RWPE2 (cell line): ENCODE data around the gene C15orf39.
"Not testable (repeated sequence)": the region's sequence is repeated elsewhere in the genome, so short reads cannot be mapped to it uniquely, and the experiment has no call there.

Experiments used
- ATAC-seq: fragments of 200-7000 bp; cut with Tn5 transposase; 3 replicates; pipeline ENCODE4 v1.9.1; 2021; ENCODE audit warnings: low read depth
- DNase-seq: peaks from one replicate; pipeline ENCODE4 v3.0.0-alpha.2; 2020; ENCODE audit warnings: low spot score
- H3K27ac ChIP-seq: fragments of 450-650 bp; 2 replicates; pipeline ENCODE4 v1.5.1; 2017; ENCODE audit warnings: mild to moderate bottlenecking; ENCODE audit not compliant: poor library complexity, severe bottlenecking
- H3K27me3 ChIP-seq: fragments of 250-450 bp; sonication (Bioruptor Pico); 2 replicates; pipeline ENCODE4 v1.5.1; 2021; ENCODE audit warnings: mild to moderate bottlenecking, moderate library complexity; ENCODE audit not compliant: insufficient read depth, poor library complexity, severe bottlenecking
- H3K36me3 ChIP-seq: fragments of 250-450 bp; sonication (Bioruptor Pico); 2 replicates; pipeline ENCODE4 v1.5.1; 2020; ENCODE audit warnings: low read depth, mild to moderate bottlenecking, moderate library complexity
- H3K4me1 ChIP-seq: fragments of 250-450 bp; sonication (Bioruptor Pico); 2 replicates; pipeline ENCODE4 v1.5.1; 2021; ENCODE audit warnings: mild to moderate bottlenecking, moderate library complexity; ENCODE audit not compliant: insufficient read depth, poor library complexity, severe bottlenecking
- H3K4me3 ChIP-seq: fragments of 250-450 bp; sonication (Bioruptor Pico); 2 replicates; pipeline ENCODE4 v1.5.1; 2021; ENCODE audit warnings: mild to moderate bottlenecking, moderate library complexity; ENCODE audit not compliant: severe bottlenecking
- H3K9me3 ChIP-seq: fragments of 250-450 bp; sonication (Bioruptor Pico); 2 replicates; pipeline ENCODE4 v1.5.1; 2021; ENCODE audit warnings: mild to moderate bottlenecking, moderate library complexity; ENCODE audit not compliant: severe bottlenecking
- TF ChIP-seq, protein P1 (sequence below): fragments of 450-650 bp; IDR thresholded peaks from one replicate; pipeline ENCODE4 v1.5.1; 2017; ENCODE audit warnings: mild to moderate bottlenecking, moderate library complexity; ENCODE audit not compliant: poor library complexity, severe bottlenecking

Gene C15orf39

DNA sequence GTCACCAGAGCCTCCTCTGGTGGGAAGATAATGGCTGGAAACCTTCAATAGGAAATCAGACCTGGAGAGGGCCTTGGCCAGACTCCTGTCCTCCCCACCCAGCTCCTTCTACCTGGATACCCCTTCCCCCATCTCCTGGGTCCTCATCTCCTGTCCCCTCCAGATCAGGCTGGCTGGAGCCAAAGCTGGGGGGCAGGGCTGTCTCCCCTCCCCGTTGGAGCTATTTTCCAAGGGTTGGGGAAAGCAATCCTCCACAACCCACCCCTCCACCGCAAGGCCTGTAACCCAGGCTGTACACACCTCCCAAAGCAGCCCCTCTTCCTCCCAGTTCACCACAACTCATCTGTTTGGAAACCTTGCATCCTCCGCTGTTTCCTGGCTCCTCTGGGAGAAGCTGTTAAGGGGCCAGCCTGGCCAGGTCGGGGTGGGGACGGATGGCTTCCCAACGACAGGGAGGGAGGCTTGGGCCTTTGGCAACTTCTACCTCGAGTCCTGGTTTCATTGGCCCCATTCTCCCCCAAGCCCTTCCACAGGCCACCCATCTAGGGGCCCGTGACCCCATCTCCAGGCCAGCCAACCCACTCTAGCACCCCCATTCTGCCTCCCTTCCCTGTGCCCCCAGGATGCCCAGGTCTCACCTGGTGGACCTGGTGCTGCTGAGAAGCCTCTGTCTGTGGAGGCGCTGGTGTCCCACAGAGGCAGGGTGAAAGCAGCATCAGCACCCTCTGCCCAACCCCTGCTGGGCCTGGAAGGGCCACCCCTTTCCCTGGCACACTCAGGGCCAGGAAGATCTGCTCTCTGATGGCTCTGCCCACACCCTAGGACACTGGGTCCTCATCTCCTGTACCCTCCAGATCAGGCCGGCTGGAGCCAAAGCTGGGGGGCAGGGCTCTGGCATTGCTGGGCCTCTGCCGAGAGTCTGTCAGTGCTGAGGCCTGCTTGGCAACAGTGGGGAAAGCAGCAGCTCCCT is 34.4 kb downstream of the C15orf39 start:
- no peaks in the 10 kb centered on the region for H3K27me3 ChIP-seq

GRCh38 chr15:75237316-75237982 is 35.8 kb downstream of the C15orf39 start:
- no peak for ATAC-seq
- H3K9me3 ChIP-seq, result no peaks in the 10 kb centered on the region

More for the DNA sequence above, 34.4 kb downstream of the C15orf39 start:
- TF ChIP-seq, protein P1, sequence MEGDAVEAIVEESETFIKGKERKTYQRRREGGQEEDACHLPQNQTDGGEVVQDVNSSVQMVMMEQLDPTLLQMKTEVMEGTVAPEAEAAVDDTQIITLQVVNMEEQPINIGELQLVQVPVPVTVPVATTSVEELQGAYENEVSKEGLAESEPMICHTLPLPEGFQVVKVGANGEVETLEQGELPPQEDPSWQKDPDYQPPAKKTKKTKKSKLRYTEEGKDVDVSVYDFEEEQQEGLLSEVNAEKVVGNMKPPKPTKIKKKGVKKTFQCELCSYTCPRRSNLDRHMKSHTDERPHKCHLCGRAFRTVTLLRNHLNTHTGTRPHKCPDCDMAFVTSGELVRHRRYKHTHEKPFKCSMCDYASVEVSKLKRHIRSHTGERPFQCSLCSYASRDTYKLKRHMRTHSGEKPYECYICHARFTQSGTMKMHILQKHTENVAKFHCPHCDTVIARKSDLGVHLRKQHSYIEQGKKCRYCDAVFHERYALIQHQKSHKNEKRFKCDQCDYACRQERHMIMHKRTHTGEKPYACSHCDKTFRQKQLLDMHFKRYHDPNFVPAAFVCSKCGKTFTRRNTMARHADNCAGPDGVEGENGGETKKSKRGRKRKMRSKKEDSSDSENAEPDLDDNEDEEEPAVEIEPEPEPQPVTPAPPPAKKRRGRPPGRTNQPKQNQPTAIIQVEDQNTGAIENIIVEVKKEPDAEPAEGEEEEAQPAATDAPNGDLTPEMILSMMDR, result no peak
- H3K36me3 ChIP-seq, result no peaks in the 10 kb centered on the region
- no peak overlapping the region for H3K4me3 ChIP-seq
- H3K4me1 ChIP-seq, result no peaks in the 10 kb centered on the region
- no peaks in the 10 kb centered on the region for H3K9me3 ChIP-seq
- no peak overlapping the region for H3K27ac ChIP-seq
- DNase-seq (peak; percentile 67), ATAC-seq (no peak)

DNA sequence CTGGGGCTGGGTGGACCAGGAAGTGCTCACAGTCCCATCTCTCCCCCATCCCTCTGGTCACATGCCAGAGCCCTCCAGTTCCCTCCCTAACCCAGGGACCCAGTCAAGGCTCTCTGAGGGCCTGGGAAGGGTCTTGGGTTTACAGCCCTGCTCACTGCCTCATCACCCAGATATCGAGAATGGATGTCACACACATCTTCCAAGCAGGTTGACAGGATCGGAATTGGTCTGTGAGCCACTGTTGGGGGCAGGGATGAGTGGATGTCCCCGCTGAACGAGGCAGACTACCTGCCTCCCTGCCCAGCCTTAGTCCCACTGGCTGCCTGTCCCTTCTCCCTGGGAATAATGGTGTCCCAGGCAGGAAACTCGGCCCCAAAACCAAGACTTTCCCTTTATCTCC is 36.5 kb downstream of the C15orf39 start:
- Histone ChIP-seq H3K36me3 (no peaks in the 10 kb centered on the region), H3K4me1 (no peaks in the 10 kb centered on the region), H3K9me3 (no peaks in the 10 kb centered on the region), H3K4me3 (no peak overlapping the region), H3K27ac (no peak overlapping the region), H3K27me3 (no peaks in the 10 kb centered on the region)
- ATAC-seq (no peak), DNase-seq (peak; percentile 52)
- TF ChIP-seq, protein P1, result no peak

More at GRCh38 chr15:75237316-75237982, 35.8 kb downstream of the C15orf39 start:
- Histone ChIP-seq H3K27me3 (no peaks in the 10 kb centered on the region), H3K36me3 (no peaks in the 10 kb centered on the region), H3K27ac (no peak overlapping the region), H3K4me1 (no peaks in the 10 kb centered on the region), H3K4me3 (no peak overlapping the region)
- DNase-seq, result peak; percentile 65
- TF ChIP-seq, protein P1, result no peak

DNA sequence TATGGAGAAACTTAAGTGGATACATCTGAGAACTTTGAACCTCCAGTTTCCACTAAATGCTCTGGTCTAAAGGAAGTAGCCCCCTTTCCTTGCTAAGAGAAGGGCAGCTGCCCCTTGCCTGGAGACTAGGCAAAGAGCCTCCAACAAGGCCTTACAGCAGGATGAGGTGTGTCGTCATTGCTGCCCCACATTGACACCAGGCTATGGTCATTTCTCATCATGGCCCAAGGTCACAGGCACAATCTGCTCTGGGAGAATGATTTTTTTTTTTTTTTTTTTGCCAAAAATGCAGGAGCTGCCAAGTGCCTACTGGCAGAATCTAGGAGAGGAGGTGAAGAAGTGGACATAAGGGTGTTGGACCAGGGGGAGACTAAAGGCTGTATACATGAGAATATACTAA is 44.1 kb downstream of the C15orf39 start:
- H3K27ac ChIP-seq, DNase-seq, H3K9me3 ChIP-seq, H3K4me3 ChIP-seq, H3K36me3 ChIP-seq, H3K4me1 ChIP-seq, ATAC-seq: not testable (repeated sequence)
- H3K27me3 ChIP-seq, result peaks cover 18% of the 10 kb centered on the region

DNA sequence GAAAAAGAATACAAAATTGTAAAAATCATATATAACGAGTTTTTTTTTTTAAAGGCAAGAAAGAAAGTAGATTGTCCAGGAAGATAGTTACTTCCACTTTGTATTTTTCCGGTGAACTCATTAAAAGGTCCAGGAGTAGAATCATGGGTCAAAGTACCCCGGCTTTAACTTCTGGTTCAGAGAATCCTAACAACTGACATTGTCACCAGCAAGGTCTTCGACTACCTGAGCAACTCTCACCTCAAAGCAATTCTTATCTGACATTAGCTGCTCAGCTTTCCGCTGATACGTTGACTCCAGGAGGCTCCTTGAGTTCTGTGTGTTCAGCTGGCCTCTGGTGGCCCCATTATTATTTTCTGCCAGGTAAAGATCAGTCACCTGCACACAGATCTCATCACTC is 47.3 kb downstream of the C15orf39 start:
- H3K27ac ChIP-seq, H3K36me3 ChIP-seq, H3K9me3 ChIP-seq, H3K4me1 ChIP-seq, H3K4me3 ChIP-seq, DNase-seq, ATAC-seq: not testable (repeated sequence)
- H3K27me3 ChIP-seq, result peaks cover 18% of the 10 kb centered on the region
